Left cardiac atrium (tissue), 4 donors: ENCODE data around the gene ELOVL5. TPM values are rescaled to one million over a fixed set of nuclear protein-coding genes. Genes with fewer than 3 reads are reported as not detected.
"Not testable (repeated sequence)": the region's sequence is repeated elsewhere in the genome, so short reads cannot be mapped to it uniquely, and the experiment has no call there.

Experiments used
- ATAC-seq, 2 donors: fragments of 200-7000 bp; cut with Tn5 transposase; one replicate each; pipeline ENCODE4 v1.9.1; 2020; ENCODE audit warnings: mild to moderate bottlenecking in 2 of 2, moderate library complexity in 2 of 2
- DNase-seq: peaks from one replicate; pipeline ENCODE4 v3.0.0-alpha.2; 2020
- intact Hi-C, 2 donors: fragments of 100-400 bp; cut with DNase I; formaldehyde crosslinking; loops; one replicate each; pipeline versions ENCODE4 v1.14.1 to v1.15.1; 2022 to 2023
- long read RNA-seq: library from polyadenylated mRNA; unstranded; transcript quantifications from one replicate; pipeline ENCODE4 v2.0.0, GENCODE V29; 2021
- total RNA-seq, 2 donors: library from RNA; stranded (reverse); fragmentation: NEBNext Ultra II Directional; extraction: Animal tissue kit (Norgen Biotek cat#: 25700); gene quantifications; one replicate each; pipeline ENCODE4 v1.2.1, GENCODE V29; 2021
- donor health status: DM: no; HTN: yes; CAD: no.
- donor health status: DM: no; HTN: yes; CAD: no; lungs with severe emphysema.
- donor health status: DM: yes; HTN: yes; CAD: no.
- donor health status: Dilated cardiomyopathy.

ELOVL5 gene, protein sequence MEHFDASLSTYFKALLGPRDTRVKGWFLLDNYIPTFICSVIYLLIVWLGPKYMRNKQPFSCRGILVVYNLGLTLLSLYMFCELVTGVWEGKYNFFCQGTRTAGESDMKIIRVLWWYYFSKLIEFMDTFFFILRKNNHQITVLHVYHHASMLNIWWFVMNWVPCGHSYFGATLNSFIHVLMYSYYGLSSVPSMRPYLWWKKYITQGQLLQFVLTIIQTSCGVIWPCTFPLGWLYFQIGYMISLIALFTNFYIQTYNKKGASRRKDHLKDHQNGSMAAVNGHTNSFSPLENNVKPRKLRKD
- 100 to 1,000 TPM in 1 of 2 donors, 10 to 100 TPM in 1; 66.6 to 106 TPM for total RNA-seq
- long read RNA-seq, transcript ELOVL5-201 (8 exons, 2,827 nt): major isoform, 121 of 141 reads
- long read RNA-seq, transcript ELOVL5-207 (7 exons, 2,875 nt): minor isoform, 8 of 141 reads
- long read RNA-seq, partial matches to known transcripts: 11 of 141 reads
- long read RNA-seq, other reads (novel, unspliced or antisense): 1 of 141 reads

DNA sequence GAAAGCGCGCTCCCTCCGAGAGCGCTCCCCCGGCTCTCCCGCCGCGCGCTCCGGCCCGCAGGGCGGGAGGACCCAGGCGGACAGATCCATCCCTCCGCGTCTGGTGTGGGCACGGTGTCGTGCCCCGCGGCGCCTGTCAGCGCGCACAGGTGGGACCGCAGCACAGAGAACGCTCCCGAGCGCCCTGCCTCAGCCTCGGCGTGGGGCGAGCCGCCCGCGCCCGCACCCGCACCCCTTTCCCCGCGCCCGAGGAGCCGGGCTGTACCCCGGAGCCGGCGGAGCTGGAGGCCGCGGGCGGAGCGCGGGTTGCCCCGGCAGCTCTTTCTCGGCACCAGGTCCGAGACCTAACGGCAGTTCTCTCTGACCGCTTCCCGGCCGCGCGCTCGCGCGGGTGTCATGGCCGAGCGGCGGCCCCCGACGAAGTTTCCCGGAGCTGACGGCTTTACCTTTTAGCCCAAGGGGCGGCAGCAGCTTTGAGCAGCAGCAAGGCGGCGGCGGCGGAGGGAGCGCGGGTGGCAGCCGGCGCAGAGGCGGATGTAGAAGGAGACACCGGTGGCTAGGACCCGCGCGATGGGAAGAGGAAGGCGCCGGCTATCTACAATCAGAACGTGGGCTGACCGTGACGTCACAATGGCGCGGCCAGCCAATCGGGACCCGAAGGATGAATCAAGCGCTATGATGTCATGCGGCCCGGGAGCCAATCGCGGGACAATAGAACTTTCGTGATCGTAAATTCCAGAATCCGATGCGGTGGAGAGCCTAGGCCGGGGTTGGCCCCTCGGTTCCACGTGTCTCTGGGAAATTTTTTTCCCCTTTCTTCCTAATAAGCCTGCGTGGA lies at the start of gene ELOVL5:
ELOVL5 (minus strand) TSS at position 580 of the 838 bp plus-strand sequence. CDS start 53,251 bp downstream, outside the sequence.
- DNase-seq: peak; percentile 100
- intact Hi-C loops: loop anchor here in 1 of 2 donors (5.0 kb wide), 1 partner anchor 46 kb away; no protein-coding TSS in a partner anchor
- ATAC-seq: peak; percentile 91 to 95

DNA sequence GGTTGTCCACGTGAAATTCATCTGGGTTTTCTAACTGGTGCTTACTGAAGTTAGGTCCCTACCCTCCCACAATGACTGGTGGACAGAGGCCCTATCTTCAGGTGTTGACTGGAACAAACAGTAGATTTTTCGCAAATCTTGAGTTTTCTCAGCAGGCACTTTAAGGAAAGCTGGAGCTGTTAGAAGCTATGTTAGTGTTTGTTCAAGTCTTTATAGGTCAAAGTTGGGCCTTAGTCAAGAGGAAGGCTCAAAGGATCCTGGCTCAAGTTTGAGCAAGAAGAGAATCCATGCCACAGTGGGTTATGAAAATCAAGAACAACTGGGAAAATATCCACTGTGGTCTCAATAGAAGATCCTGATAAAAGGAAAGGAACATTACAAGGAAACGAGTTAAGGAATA lies 48.5 kb upstream of the ELOVL5 start:
- DNase-seq: no peak
- peak in 1 of 2 donors; percentile 53 for ATAC-seq
- intact Hi-C loops: no loop called here

DNA sequence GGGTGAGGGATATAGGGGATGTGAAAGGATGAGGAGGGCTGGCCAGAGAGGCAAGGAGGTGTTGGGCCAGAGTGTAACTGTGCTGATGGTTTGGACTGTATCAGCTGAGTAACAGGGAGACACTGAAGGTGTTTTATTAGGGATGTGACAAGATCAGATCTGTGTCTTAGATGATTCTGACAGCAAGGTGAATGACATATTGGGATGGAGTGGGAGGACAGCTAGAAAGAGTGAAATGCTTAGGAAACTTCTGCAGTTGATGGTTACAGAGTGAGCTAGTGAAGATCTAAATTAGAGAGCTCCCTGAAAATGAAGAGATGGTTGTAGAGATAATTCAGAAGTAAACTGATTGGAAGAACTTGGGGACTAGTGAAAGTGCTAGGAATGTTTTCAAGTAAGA lies 47.2 kb upstream of the ELOVL5 start:
- DNase-seq (no peak), ATAC-seq (no peak)
- intact Hi-C loops: no loop called here

DNA sequence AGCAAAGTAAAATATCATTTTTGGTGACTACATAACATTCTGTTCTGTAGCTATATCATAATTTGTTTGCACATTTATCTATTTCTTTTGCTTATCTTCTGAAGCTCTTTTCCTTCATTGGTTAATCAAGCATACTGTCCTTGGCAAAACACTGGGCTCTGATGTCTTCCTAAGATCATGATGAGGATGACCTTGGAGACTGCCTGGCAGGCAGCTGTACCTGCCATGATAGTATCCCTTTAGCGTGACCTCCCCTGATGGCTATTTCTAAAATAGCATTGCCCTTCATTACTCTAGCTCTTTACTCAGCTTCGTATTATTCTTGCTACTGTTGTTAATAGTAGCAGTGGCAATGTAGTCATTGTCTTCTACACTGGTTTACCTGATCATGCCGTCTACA lies 46.0 kb upstream of the ELOVL5 start:
- intact Hi-C loops: no loop called here
- ATAC-seq (no peak), DNase-seq (no peak)

DNA sequence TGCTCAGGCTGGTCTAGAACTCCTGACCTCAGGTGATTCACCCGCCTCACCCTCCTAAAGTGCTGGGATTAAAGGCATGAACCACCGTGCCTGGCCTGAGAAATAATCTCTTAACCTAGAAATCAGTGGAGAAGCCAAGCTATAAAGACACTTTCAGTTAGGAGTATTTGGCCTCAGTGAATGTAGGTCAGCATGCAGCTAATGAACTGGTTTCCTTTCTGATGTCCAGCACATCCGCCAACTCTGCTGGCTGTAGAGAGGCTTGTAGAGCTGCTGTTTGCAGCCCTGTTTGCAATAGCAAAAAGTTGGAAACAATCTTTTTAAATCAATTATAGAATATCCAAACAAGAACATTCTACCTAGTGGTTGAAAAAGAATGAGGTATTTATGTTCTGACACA lies 42.4 kb upstream of the ELOVL5 start:
- ATAC-seq: no peak
- no peak for DNase-seq
- intact Hi-C loops: no loop called here

DNA sequence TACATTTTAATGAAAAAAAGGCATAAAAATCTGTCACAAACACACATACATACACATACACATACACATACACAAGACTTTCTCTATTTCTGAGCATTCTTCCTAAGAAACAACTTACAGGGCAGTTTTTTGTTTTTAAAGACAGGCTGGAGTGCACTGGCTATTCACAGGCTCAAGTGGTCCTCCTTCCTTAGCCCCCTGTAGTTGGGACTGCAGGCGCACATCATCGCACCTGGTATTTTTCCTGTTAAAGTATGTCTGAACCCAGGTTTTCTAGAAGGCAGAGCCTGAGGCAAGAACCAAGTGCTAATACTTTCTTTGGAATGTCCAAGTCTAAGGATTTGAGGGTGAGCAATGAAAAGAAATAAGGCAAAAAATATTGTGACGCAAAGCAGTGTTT lies 41.3 kb upstream of the ELOVL5 start:
- DNase-seq (no peak), ATAC-seq (no peak)
- intact Hi-C loops: no loop called here

DNA sequence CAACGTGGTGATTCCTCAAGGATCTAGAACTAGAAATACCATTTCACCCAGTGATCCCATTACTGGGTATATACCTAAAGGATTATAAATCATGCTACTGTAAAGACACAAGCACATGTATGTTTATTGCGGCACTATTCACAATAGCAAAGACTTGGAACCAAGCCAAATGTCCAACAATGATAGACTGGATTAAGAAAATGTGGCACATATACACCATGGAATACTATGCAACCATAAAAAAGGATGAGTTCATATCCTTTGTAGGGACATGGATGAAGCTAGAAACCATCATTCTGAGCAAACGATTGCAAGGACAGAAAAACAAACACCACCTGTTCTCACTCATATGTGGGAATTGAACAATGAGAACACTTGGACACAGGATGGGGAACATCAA lies 39.9 kb upstream of the ELOVL5 start:
- ATAC-seq, intact Hi-C loops, DNase-seq: not testable (repeated sequence)

DNA sequence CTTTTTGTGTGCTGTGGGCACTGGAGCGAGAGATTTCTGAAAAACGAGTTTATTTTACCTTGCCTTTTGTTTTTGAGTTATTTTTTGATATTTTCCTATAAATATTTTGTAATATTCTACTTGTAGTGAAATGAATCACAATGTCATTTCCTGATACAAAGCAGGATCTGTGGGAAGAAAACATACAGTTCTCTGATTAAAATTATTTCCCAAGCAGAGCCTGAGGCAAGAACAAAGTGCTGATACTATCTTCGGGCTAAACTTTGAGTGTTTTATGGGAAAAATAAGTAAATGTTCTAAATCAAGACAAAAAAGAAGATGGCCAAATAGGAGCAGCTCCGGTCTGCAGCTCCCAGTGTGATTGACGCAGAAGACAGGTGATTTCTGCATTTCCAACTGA lies 33.7 kb upstream of the ELOVL5 start:
- DNase-seq (no peak), ATAC-seq (no peak)
- intact Hi-C loops: no loop called here

DNA sequence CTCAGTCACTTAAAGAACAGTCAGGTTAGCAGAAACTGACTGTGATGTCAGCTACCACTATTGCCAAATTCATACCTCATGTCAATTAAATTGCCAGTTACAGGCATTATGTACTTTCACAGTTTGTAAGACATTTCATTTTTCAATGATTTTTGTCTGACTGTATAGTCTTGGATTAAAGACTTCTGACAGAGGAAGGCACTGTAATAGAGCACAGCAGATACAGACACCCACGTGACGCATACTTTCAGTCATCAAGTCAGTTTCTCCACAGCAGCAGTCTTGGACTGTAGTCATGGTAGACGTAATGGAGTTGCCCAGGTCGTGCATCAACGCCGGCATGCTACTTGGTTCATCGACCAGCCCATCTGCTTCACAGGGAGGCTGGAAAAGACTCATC lies 29.5 kb upstream of the ELOVL5 start:
- intact Hi-C loops: no loop called here

DNA sequence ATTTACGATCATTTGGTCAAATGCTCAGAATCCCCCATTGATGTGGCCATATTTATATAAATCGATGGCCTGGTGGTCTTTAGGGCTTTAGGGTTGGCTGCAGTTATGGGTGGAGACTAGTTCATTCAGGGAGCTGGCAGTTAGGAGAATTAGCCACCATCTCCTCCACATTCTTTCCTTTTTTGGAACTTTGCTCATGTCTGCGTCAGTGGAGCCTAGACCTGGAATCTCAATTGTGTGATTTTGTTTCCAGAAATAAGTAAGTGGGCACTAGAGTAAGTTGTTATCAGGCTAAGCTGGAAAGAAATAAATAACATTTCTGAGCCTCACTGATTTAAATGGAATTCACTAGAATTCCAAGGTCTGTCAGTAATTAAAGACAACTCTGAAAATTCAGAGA lies 29.0 kb upstream of the ELOVL5 start:
- peak; percentile 55 to 70 for ATAC-seq
- intact Hi-C loops: no loop called here
- no peak for DNase-seq

More for the DNA sequence above, 29.5 kb upstream of the ELOVL5 start:
- DNase-seq (no peak), ATAC-seq (peak; percentile 19 to 78)

DNA sequence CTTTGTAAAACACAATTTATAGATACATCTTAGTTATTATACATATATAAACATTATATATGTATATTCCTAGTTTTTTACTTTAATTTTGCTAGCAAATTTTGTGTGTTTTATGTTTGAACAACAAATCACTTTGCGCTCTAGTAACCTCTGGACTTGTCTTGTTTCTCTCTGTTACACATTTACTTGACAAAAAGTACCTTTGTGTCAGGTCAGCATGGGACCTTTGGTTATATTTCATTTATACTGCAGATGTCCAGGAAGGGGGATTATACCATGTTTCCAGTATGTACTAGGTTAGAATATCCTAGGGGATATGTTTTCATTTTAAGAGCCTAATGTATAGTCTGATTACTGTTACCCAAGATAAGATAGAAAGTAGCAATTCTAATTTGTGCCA lies 28.5 kb upstream of the ELOVL5 start:
- DNase-seq: no peak
- no peak for ATAC-seq
- intact Hi-C loops: no loop called here

DNA sequence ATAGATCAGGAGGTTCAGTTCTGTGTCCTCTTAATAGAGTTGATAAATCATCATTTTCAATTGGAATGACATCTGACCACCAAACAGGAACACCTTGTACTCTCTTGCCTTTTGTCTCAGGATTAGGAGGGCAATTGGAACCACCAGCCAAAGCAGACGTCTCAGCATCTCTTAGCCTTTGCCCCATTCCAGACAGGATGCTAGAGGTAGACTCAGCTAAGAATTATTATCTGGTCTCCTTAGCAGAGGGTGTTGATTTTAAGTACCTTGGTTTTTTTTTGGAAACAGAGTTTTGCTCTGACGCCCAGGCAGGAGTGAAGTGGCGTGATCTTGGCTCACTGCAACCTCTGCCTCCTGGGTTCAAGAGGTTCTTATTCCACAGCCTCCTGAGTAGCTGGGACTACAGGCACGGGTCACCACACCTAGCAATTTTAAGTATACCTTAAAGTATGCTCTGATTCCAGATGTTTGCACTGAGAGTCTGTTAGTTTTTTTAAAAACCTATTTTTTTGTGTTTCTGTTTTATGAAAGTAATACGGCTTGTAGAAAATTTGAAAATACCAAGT lies 28.0 kb upstream of the ELOVL5 start:
- peak in 1 of 2 donors; percentile 33 for ATAC-seq
- no peak for DNase-seq
- intact Hi-C loops: no loop called here

DNA sequence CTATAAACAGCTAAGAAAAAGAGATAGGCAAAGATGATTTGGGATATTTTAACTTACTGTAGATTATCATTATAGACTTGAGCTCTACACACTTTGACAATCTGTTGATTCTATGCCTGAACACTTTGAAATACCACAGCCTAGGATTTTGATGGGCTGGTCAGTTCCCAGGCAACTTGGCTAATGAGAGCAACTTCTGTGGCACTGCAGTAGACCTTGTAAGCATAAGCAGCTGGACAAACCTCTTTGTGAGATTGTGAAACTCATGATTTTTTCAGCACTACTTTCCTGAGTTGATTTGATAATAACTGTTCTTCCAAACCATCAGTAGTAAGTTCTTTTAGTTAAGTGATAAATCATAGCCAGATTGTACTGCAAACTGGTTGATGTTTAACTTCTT lies 27.1 kb upstream of the ELOVL5 start:
- peak; percentile 23 to 24 for ATAC-seq
- intact Hi-C loops: no loop called here
- DNase-seq: no peak

DNA sequence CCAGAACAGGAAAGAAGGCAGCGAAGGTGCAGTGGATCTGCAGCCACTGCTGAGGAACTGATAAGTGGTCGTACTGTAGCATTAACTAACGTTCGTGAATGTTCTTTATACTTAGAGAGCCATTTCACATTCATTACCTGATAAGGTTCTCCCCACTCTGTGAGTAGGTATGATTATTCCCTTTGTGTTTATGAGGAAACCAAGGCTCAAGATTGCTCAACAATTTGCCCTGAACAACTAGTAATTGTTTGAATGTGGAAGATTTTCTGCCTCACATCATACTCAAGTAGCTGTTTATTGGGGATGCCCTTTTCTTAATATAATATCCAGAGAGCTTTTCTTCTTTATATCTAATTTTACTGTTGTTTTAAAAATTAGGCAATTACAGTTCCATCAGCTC lies 24.9 kb upstream of the ELOVL5 start:
- intact Hi-C loops: no loop called here
- ATAC-seq (no peak), DNase-seq (no peak)

DNA sequence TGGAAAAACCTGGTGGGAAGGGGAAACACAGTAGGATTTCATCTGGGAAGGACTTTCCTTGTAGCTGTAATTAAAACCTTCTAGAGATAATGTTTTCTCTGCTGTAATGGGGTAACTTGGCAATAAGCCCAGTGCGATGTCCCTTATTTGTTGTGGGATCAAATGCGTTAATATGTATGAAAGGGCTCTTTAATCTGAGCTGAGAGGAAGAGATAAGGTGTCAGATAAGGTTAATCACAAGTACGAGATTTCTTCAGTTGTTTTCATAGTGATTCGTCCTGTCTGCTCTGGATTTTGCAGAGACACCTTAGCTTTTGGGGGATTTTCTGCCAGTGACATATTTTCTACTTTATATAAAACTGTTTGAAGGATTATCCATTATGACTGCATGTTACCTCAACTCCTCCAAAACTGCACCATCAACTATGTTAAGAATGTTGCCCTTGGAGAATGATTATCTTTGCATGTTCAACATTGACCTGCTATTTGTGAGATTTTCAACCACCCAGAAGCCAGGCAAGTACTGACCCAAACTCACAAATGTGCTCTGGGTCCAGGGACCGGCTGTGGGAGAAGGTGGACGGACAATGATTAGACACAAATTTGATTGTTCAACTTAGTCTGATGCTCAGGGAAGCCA lies 21.2 kb upstream of the ELOVL5 start:
- ATAC-seq (no peak), DNase-seq (no peak)
- intact Hi-C loops: no loop called here

DNA sequence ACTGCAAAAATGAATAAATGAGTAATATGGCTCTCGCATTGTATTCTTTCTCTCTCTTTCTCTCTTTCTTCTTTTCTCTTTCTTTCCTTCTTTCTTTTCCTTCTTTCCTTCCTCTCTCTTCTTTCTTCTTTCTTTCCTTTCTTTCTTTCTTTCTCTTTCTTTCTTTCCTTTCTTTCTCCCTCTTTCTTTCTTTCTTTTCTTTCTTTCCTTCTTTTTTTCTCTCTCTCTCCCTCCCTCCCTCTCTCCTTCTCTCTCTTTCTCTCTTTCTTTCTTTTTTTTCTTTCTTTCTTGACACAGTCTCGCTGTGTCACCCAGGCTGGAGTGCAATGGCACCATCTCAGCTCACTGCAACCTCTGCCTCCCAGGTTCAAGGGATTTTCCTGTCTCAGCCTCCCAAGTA lies 20.3 kb upstream of the ELOVL5 start:
- DNase-seq (no peak), ATAC-seq (no peak)
- intact Hi-C loops: no loop called here

DNA sequence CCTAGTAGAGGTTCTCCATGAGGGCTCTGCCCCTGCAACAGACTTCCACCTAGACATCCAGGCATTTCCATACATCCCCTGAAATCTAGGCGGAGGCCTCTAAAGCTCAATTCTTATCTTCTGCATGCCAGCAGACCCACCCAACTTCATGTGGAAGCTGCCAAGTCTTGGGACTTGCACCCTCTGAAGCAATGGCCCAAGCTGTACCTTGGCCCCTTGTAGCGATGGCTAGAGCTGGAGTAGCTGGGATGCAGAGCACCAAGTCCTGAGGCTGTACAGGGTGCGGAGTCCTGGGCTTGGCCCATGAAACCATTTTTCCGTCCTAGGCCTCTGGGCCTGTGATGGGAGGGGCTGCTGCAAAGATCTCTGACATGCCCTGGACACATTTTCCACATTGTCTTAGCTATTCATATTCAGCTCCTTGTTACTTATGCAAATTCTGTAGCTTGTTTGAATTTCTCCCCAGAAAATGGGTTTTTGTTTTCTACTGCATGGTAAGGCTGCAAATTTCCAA lies 17.4 kb upstream of the ELOVL5 start:
- DNase-seq: no peak
- intact Hi-C loops: no loop called here
- ATAC-seq: no peak

DNA sequence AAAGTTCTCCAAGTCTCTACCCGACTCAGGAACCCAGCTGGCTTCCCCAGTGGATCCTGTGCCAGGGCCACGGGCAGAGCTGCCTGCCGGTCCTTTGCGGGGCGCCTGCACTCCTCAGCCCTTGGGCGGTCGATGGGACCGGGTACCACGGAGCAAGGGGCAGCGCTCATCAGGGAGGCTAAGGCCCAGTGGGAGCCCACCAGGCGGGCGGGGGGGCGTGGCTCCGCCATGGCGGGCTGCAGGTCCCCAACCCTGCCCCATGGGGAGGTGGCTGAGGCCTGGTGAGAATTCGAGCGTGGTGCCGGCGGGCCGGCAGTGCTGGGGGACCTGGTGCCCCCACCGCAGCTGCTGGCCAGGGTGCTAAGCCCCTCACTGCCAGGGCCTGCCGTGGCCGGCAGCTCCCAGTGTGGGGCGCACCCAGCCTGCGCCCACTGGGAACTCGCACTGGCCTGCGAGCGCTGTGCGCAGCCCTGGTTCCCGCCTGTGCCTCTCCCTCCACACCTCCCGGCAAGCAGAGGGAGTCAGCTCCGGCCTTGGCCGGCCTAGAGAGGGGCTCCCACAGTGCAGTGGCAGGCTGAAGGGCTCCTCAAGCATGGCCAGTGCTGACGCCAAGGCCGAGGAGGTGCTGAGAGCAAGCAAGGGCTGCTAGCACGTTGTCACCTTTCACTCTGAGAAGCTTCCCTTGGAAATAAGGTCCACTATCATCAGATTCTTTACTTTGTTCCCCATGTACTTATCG lies 14.8 kb upstream of the ELOVL5 start:
- DNase-seq (no peak), ATAC-seq (no peak)
- intact Hi-C loops: no loop called here
